ENCODE results near the gene FAM107B. TPM values are rescaled to one million over a fixed set of nuclear protein-coding genes. Genes with fewer than 3 reads are reported as not detected.
A peak's percentile ranks its signal among the peaks of the same experiment; 100 is the strongest.

FAM107B gene
- total and polyA plus RNA-seq, 12 donors = 2.6 to 18.5 (median 6.2) TPM

GRCh38 chr10:14705548-14706230 lies 69.0 kb downstream of the FAM107B start:
- intact Hi-C loops (cut with DNase I) = loop anchor here in 1 of 10 donors (10.0 kb wide), 1 partner anchor 1671 kb away; no protein-coding TSS in a partner anchor
- no peak for ATAC-seq

GRCh38 chr10:14703631-14704001 lies 71.1 kb downstream of the FAM107B start:
- ATAC-seq = peak in 7 of 8 donors; percentile 35 to 55 (median 45)
- Histone ChIP-seq H3K9me3 (peaks cover 0 to 5% (median 0%) of the 10 kb centered on the region in 11 donors), H3K4me1 (peaks cover 0 to 4% (median 0%) of the 10 kb centered on the region in 9 donors), H3K4me3 (no peak overlapping the region), H3K27me3 (peaks cover 0 to 4% (median 0%) of the 10 kb centered on the region in 7 donors), H3K27ac (no peak overlapping the region), H3K36me3 (no peaks in the 10 kb centered on the region)
- intact Hi-C loops (cut with DNase I) = loop anchor here in 1 of 10 donors (10.0 kb wide), 1 partner anchor 1669 kb away; no protein-coding TSS in a partner anchor
- TF ChIP-seq CTCF (IDR thresholded peaks at IDR 0.05) = no peak
- 69% methylated on average over 3 of the region's 3 CpGs for WGBS, 2 donors
- DNase-seq = no peak

More at GRCh38 chr10:14705548-14706230, 69.0 kb downstream of the FAM107B start:
- 51 to 59% methylated on average over 5 of the region's 5 CpGs for WGBS, 2 donors
- Histone ChIP-seq H3K4me3 (no peak overlapping the region), H3K27me3 (peaks cover 0 to 4% (median 0%) of the 10 kb centered on the region in 7 donors), H3K9me3 (no peaks in the 10 kb centered on the region), H3K4me1 (peaks cover 0 to 4% (median 0%) of the 10 kb centered on the region in 9 donors), H3K27ac (no peak overlapping the region), H3K36me3 (no peaks in the 10 kb centered on the region)
- no peak for TF ChIP-seq CTCF (IDR thresholded peaks at IDR 0.05)
- DNase-seq = no peak

GRCh38 chr10:14701466-14701865 lies 73.2 kb downstream of the FAM107B start:
- no peak for TF ChIP-seq CTCF (IDR thresholded peaks at IDR 0.05)
- H3K27ac ChIP-seq = no peak overlapping the region
- peaks cover 0 to 4% (median 0%) of the 10 kb centered on the region in 7 donors for H3K27me3 ChIP-seq
- no peaks in the 10 kb centered on the region for H3K36me3 ChIP-seq
- intact Hi-C loops (cut with DNase I) = loop anchor here in 1 of 10 donors (10.0 kb wide), 1 partner anchor 1667 kb away; no protein-coding TSS in a partner anchor
- peaks cover 0 to 5% (median 0%) of the 10 kb centered on the region in 11 donors for H3K9me3 ChIP-seq
- H3K4me3 ChIP-seq = no peak overlapping the region
- peaks cover 0 to 4% (median 0%) of the 10 kb centered on the region in 9 donors for H3K4me1 ChIP-seq
- DNase-seq (no peak), ATAC-seq (no peak)
- 91 to 93% methylated on average over 7 of the region's 7 CpGs for WGBS, 2 donors

- H3K36me3 ChIP-seq = no peaks in the 10 kb centered on the region
- no peak overlapping the region for H3K4me3 ChIP-seq
- ATAC-seq (peak in 1 of 8 donors; percentile 16), DNase-seq (no peak)
- peaks cover 0 to 5% (median 0%) of the 10 kb centered on the region in 11 donors for H3K9me3 ChIP-seq
- H3K27ac ChIP-seq = no peak overlapping the region
- no peak for TF ChIP-seq CTCF (IDR thresholded peaks at IDR 0.05)
- peaks cover 0 to 4% (median 0%) of the 10 kb centered on the region in 7 donors for H3K27me3 ChIP-seq
- H3K4me1 ChIP-seq = peaks cover 0 to 4% (median 0%) of the 10 kb centered on the region in 9 donors
- intact Hi-C loops (cut with DNase I) = loop anchor here in 1 of 10 donors (10.0 kb wide), 1 partner anchor 1666 kb away; no protein-coding TSS in a partner anchor
- 0 to 40% methylated on average over 1 of the region's 1 CpG for WGBS, 2 donors
These were observed 74.2 kb downstream of the FAM107B start for GRCh38 chr10:14700546-14700945.
